NCI-H2171 treated with DMSO at 0.1 percent for 48 hours (cell line): ENCODE data around the gene ENDOG.
"Not testable (repeated sequence)": the region's sequence is repeated elsewhere in the genome, so short reads cannot be mapped to it uniquely, and the experiment has no call there.

Experiments used
- DNase-seq: peaks from one replicate; lab custom pipeline; 2025; lab: John Stamatoyannopoulos, UW

Gene ENDOG

GRCh38 chr9:128818099-128818838, at the start of gene ENDOG:
Gene ENDOG (plus strand): TSS chr9:128818500. CDS start chr9:128818685, 185 bp downstream.
- DNase-seq, result peak; percentile 97

GRCh38 chr9:128768606-128769005, 49.7 kb upstream of the ENDOG start:
- no peak for DNase-seq

- no peak for DNase-seq
These were observed 47.8 kb upstream of the ENDOG start for GRCh38 chr9:128770286-128771030.

- DNase-seq, result no peak
These were observed 47.1 kb upstream of the ENDOG start for GRCh38 chr9:128771094-128771721.

GRCh38 chr9:128771745-128772519, 46.4 kb upstream of the ENDOG start, which contains the start of gene ZER1:
Gene ZER1 (minus strand): TSS chr9:128771927. CDS start chr9:128755565, 16,362 bp downstream.
- peak; percentile 93 for DNase-seq

GRCh38 chr9:128773049-128773448, 45.3 kb upstream of the ENDOG start:
- DNase-seq, result no peak

GRCh38 chr9:128774804-128775203, 43.5 kb upstream of the ENDOG start:
- DNase-seq, result no peak

- not testable (repeated sequence) for DNase-seq
These were observed 38.2 kb upstream of the ENDOG start for GRCh38 chr9:128780093-128780492.

GRCh38 chr9:128781187-128782070, 36.9 kb upstream of the ENDOG start:
- no peak for DNase-seq

GRCh38 chr9:128782669-128783068, 35.6 kb upstream of the ENDOG start:
- no peak for DNase-seq

GRCh38 chr9:128785427-128785826, 32.9 kb upstream of the ENDOG start:
- no peak for DNase-seq

GRCh38 chr9:128786681-128787601, 31.4 kb upstream of the ENDOG start, which contains the start of gene TBC1D13:
Gene TBC1D13 (plus strand): TSS chr9:128787253. CDS start chr9:128787354, 101 bp downstream.
- peak; percentile 93 for DNase-seq

GRCh38 chr9:128787659-128788058, 30.6 kb upstream of the ENDOG start:
- no peak for DNase-seq

- no peak for DNase-seq
These were observed 29.9 kb upstream of the ENDOG start for GRCh38 chr9:128788445-128788844.

- DNase-seq, result no peak
These were observed 27.8 kb upstream of the ENDOG start for GRCh38 chr9:128790536-128790935.

GRCh38 chr9:128792134-128792533, 26.2 kb upstream of the ENDOG start:
- no peak for DNase-seq

- DNase-seq, result no peak
These were observed 25.2 kb upstream of the ENDOG start for GRCh38 chr9:128792978-128793686.

GRCh38 chr9:128794961-128795360, 23.3 kb upstream of the ENDOG start:
- DNase-seq, result not testable (repeated sequence)

- no peak for DNase-seq
These were observed 19.4 kb upstream of the ENDOG start for GRCh38 chr9:128798896-128799295.
